SHP77 (cell line): ENCODE results near the gene YPEL1.
"Not testable (repeated sequence)": the region's sequence is repeated elsewhere in the genome, so short reads cannot be mapped to it uniquely, and the experiment has no call there.

Experiments used
- DNase-seq, 2 experiments: peaks; one replicate each; lab custom pipeline; 2025; lab: John Stamatoyannopoulos, UW

Gene YPEL1

DNA sequence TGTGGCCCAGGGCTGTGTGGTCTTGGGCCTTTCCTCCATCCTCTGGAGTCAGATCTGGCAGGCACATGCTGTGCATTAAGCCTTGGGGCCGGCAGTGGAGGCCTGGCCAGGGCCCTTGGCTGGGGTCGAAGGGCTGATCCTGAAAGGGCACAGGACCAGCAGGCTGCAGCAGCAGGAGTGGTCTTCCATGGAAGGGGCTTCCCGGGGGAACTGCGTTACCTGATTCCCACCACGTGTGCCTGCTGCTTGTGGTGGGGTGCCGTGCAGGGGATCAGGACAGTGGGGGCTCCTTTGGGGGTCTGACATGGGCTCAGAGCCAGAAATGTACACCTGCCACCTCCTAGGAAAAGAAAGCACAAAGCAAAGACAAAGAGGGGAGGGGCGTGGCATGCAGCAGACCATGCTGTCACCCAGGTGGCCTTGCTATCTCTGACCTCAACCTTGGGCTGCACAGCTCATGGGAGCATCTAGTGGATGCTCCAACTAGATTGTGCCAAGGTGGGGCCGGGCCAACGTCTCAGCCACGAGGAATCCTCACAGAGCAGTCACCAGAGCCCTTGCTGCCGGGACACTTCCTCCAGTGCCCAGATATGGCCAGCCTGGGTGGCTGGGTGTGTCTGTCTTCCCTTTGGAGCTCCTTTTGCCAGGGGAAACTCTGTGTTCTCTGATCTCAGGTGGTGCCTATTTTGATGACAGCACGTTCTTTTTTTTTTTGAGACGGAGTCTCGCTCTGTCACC lies 17.9 kb upstream of the YPEL1 start:
- no peak for DNase-seq

DNA sequence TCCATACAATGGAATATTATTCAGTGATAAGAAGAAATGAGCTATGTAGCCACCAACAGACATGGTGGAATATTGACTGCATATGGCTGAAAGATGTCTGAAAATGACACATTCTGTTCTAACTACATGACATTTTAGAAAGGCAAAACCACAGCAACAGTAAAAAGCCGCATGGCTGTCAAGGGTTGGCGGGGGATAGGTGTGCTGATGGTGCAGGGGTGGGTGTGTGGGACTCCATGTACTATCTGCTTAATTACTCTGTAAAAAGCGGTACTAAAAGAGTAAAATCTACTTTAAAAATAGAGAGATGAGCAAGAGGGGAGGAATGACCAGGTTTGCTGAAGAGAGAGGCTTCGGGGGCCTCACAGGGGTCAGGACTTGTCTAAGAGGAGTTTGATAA lies 16.7 kb upstream of the YPEL1 start:
- no peak for DNase-seq

DNA sequence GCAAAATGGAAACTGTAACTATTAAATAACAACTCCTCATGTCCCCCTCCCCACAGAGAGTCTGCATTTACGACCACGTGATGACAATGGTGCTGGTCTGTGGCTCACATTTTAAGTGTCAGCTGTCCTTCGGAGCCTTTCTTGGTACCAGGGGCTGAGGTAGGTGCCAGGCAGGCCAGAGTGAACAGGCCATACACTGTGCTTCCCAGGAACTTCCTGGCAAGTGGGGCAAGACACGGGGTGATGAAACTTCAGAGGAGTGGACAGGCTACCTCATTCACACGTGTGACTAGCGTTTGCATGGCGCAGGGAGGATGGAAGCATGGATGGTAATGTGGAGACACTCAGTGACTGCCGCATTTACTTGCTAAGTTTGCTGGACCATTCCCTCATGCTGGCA lies 10.4 kb upstream of the YPEL1 start:
- no peak for DNase-seq

DNA sequence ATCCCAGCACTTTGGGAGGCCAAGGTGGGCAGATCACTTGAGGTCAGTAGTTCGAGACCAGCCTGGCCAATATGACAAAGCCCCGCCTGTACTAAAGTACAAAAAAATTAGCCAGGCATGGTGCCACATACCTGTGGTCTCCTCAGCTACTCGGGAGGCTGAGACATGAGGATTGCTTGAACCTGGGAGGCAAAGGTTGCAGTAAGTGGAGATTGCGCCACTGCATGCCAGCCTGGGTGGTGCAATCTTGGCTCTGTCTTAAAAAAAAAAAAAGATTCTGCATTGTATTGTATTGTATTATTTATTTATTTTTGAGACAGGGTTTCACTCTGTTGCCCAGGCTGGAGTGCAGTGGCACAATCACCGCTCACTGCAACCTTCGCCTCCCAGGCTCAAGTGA lies 9.3 kb upstream of the YPEL1 start:
- not testable (repeated sequence) for DNase-seq

DNA sequence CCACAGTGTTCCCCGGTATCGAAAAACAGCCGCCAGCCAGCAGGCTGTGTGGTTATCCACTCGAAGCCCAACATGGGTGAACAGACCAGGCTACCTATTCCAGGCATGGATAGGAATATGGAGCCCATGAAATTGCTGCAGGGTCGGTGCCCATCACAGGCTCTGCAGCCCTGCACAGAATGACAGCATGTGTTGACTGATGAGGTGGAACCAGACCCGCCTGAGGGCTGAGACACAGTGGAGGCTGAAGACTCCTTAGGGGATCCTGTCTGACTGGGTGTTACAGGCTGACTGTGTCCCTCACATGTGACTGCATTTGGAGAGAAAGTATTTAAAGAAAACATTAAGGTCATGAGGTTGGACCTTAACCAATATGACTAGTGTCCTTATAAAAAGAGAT lies 6.2 kb upstream of the YPEL1 start:
- DNase-seq, result no peak

DNA sequence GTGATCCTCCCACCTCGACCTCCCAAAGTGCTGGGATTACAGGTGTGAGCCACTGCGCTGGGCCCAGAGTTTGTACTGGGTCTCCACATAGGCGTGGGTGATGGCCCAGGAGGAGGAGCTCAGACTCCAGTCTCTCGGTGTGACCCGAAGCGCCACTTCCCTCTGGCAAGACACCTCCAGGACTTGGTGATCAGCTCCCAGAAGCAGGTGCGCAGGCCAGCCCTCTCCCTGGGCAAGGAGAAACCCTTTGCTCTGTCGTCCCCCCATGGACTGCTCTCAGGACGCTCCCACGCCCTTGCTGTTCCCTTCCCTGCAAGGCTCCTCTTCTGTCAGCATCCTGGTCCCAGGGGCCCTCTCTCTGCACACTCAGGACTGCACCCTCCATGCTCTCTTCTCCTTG lies 5.5 kb upstream of the YPEL1 start:
- no peak for DNase-seq

DNA sequence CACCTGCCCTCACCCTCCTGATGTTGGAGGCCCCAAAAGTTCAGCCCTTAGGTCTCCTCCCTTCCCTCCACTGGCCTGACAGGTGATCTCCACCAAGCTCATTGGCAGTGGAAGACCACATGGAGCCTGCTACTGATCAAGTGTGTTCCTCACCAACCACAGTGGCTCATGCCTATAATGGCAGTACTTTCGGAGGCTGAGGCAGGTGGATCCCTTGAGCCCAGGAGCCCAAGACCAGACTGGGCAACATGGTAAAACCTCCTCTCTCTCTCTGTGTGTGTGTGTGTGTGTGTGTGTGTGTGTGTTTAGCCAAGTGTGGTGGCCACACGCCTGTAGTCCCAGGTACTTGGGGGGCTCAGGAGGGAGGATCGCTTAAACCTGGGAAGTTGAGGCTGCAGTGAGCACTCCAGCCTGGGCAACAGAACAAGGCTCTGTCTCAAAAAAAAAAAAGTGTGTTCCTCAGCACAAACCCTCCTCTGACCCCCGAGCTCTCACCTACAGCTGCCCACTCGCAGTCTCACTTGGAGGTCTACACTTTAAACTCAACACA lies 4.3 kb upstream of the YPEL1 start:
- no peak for DNase-seq

DNA sequence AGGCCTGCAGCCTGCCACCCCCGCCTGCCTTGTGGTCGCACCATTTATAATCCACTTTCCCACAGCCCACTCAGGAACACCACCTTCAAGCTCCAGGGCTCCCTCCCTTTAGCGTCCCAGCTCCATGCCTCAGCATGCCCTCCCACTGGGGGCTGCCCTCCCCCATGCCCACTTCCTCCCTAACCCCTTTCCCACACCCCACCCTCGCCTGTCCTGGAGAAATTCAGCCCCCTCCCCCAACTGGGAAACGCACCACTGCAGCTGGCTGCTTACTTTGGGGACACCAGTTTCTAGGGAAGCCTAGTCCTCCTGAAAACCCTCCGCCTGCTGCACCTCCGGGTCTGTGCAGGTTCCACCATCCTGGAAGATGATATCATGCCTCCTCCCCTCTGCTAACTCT lies 3.4 kb upstream of the YPEL1 start:
- DNase-seq, result no peak

DNA sequence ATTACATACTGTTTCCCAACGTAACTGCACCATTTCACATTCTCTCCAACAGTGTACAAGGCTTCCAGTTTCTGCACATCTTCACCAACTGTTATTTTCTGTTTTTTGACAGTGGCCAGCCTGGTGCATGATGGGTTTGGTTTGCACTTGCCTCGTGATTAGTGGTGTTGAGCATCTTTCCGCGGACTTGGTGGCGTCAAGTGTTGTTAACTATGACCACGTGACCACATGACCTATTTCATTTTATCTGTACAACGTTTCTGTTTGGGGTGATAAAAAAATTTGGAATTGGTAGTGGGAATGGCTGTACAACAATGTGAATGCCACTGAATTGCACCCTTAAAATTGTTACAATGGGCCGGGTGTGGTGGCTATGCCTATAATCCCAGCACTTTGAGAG lies 2.5 kb upstream of the YPEL1 start:
- no peak for DNase-seq

DNA sequence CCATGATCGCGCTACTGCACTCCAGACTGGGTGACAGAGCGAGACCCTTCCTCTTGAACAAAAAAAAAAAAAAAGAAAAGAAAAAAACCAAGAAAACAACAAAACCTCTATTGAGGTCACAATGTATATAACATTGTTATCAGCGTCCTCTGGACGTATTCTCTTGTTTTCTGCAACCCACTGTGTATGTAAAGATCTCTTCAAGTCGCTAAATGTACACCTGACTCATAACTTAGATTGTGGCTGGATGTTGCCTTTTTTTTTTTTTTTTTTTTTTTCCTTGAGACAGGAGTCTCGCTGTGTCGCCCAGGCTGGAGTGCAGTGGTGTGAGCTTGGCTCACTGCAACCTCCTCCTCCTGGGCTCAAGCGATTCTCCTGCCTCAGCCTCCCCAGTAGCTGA lies 1.4 kb upstream of the YPEL1 start:
- DNase-seq, result no peak

DNA sequence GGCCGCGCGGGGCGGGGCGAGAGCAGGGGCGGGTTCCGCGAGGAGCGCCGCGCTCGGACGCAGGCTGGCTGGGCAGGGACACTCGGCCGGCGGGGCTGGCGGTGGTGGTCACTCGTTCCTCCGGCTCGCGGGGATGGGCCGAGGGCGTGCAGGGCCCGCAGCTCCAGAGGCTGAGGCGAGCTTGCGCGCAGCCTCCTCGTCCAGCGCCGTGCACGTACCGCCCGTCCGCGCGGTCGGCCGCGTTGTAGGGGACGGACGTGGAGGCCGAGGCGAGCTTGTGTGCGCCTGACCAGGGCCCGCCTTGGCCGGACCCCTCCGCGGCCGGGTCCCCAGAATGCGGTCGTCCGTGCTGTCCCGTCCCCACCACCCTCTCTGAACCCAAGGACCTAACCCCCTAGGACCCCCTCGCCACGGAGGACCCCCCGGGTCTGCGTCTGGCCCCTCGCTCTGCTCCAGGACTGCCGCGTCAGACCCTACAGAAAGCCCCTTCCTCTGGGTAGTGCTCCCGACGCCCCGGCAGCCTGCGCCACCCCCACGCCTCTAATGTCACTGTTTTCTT lies 569 bp upstream of the YPEL1 start:
- no peak for DNase-seq

DNA sequence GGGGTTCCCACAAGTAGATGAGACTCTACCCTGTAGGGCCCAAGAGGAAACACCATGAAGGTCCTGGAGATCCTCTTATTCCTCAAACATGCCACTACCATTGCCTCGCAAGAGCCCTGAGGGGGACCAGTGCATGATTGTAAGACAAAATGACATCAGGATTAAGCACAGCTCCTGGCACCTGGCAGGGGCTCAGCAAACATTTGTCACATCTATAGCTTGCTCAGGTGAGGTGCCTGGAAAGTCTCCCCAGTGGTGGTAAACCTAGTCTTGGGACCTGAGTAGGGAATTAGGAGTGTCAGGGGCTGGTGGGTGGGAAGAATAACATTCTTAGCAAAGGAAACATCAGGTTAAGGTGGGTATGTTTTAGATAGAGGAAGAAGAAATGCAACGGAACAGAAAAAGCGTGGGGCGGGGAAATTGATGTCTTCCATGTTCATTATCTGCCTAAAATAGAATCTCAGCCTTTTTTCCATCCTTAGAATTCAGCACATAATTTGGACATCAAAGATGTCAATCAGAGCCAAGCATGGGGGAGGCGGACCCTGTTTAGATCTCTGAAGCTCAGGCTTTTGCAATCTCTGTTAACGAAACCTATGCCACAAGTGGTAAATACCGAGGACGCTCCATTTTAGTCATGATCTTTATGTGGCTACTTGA lies 924 bp downstream of the YPEL1 start:
- DNase-seq, result no peak

DNA sequence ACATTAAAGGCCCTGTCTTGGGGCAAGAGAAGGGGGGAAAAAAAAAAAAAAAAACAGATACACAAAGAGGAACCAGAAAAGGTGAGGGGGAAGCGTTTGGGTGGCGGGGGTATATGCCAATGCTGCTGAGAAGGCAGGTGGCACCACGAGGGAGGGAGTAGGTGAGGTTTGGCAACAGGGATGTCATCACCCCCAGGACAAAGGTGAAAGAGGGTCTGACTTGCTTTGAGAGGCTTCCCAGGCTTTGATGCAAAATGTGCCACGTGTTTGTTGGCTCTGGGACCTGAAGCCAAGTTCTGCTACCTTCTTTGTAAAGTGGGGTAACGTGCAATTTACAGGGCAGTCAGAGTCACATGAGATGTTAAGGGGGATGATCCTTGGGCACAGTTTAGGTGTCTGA lies 4.1 kb downstream of the YPEL1 start:
- DNase-seq, result no peak

DNA sequence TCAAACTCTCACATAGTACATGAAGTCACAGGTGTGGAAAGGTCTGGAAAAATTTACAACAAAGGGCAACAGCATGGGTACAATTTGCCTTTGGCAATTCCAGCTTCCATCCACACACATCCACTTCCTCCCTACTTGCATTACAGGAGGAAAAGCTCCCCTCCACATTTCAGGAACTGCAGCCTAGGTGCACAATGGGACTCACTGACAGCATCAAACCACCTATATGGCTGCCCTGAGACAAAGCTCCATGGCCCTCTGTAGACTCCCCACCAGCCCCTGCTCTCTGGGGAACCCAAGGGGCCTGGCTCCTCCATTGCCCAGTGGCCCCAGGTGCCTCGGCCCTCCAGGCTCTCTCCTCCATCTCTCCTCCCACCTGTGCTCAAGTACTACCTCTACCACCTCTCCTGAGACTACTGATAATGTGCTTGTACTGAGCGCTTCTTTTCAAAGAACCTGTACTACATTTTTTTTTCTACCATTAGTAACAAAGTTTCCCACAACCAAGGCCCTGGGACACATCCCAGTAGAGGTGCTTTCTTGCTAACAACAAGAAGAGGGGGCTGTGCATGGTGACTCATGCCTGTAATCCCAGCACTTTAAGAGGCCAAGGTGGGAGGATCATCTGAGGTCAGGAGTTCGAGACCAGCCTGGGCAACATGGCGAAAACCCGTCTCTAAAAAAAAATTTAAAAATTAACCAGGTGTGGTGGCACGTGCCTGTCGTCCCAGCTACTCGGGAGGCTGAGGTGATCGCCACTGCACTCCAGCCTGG lies 4.9 kb downstream of the YPEL1 start:
- no peak for DNase-seq

DNA sequence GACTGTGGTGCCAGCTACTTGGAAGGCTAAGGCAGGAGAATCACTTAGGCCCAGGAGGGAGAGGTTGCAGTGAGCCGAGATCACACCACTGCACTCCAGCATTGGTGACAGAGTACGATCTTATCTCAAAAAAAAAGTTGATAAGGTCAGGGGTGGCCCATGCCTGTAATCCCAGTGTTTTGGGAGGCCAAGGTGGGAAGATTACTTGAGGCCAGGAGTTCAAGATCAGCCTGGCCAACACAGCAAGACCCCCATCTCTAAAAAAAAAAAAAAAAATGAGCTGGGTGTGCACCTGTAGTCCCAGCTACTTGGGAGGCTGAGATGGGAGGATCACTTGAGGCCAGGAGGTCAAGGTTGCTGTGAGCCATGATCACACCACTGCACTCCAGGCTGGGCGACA lies 6.4 kb downstream of the YPEL1 start:
- DNase-seq, result not testable (repeated sequence)

DNA sequence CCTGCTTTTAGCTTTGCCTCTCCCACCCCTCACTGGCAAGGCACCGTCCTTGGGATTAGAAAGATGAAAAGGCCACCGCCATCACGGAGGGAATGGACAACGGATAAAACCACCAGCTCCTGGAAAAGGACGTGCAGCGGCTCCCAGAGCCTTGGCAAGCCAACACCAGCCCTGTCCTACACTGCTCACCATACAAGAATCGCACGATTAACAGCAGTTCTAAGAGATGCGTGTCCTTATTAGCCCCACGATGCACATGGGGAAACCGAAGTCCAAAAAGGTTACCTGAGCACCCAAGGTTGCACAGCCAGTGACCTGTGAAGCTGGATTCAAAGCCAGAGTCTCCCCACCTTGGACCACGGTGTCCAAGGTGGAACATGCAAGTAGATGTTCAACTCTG lies 7.3 kb downstream of the YPEL1 start:
- no peak for DNase-seq

DNA sequence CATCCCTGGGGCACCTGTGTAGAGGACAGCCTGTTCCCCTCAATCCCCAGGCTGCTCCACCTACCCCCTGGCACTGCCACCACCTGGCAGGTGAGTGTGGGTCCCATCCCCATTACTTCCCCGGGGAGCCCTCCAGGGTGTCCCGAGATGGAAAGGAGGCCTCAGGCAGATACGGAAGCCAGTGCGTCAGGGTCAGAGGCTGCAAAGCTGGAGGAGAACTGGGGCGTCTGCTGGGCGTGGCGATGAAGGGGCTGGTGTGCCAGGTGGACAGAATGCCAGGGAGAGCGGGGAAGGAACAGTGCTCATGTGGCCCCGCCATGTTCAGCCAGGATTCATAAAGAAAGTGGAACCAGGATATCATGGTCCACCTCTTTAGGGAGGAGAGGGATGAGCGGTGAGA lies 7.8 kb downstream of the YPEL1 start:
- DNase-seq, result no peak

DNA sequence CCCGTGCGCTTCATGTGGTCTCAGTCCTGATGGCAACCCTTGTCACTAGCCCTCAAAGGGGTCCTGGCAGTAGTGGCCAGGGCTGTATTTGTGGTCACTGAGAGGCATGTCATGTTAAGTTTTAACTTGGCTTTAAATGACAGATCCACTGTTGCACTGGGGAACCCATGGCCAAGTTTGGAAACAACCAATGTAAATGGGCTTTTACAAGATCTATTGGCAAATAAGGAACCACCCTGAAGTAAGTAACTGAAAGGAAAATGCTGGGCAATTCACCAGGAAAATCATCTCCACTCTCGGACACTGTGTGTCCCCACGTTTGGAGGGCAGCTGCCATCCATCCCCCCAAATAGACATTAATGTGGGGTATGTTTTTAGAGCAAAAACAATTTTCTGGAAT lies 8.4 kb downstream of the YPEL1 start:
- no peak for DNase-seq

DNA sequence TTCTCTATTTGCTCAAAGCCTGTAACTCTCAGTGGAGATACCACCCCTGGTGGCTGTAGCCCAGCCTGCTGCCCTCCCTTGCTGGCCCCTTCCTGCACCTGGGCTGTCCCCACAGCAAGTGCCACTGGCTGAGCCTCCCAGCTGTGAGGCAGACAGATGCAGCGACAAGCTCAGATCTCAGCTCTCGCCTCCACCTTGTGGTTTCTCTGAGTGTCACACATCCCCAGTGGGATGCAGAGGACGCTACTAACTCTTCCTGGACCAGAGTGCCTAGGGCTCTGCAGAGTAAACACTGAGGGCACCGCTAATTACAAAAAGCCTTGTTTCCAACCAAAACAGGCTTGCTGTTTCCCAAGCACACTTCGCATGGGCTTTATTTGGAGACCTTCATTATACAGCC lies 8.9 kb downstream of the YPEL1 start:
- peak; percentile 51 to 72 for DNase-seq

DNA sequence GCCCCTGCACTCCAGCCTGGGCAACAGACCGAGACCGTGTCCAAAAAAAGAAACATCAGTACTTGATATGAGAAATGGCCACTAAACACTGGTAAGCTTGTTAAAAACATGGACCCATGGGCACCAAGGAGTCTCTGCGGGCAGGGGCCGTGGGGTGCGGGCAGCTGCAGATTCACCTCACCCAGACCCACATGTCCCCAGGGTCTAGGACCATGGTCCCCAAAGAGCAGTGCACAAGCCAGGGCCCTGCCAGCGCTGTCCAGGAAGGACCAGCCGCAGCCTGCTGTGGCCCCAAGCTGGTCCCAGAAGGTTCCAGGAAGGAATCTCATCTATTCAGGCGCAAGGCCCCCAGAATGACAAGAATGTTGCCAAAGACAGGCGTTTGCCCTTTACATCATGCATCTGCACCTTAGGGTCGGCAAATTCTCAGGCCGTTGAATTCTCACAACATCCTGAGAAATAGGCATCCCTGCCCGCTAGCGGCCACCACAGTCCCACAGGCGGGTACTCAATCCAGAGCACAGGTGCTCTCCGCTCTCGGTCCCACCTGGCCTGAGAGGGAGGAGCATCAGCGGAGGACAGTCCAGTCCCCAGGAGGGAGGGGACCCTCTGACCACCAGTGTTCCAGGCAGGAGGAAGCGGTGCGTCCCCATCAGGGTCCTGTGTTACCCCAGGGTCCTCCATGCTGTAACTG lies 9.5 kb downstream of the YPEL1 start:
- no peak for DNase-seq

DNA sequence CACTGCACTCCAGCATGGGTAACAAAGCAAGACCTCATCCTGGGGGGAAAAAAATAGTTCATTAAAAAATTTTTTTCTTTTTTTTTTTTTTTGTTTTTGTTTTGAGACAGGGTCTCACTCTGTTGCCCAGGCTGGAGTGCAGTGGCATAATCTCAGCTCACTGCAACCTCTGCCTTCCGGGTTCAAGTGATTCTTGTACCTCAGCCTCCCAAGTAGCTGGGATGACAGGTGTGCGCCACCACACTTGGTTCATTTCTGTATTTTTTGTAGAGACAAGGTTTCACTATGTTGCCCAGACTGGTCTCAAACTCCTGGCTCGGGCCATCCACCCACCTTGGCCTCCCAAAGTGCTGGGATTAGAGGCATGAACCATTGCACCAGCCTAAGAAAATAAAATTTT lies 11.1 kb downstream of the YPEL1 start:
- not testable (repeated sequence) for DNase-seq
